HEK293T (cell line): ENCODE results near the gene METTL21C.

Experiments
- FOXA1 ChIP-seq: fragments of 450-650 bp; IDR thresholded peaks from 2 replicates; pipeline ENCODE4 v1.6.1; 2016; ENCODE audit warnings: mild to moderate bottlenecking
- SP1 ChIP-seq: fragments of 450-650 bp; IDR thresholded peaks from 2 replicates; pipeline ENCODE4 v1.6.1; 2017

- TF ChIP-seq SP1 = no peak
- no peak for TF ChIP-seq FOXA1
These were observed 8.8 kb downstream of the METTL21C start for GRCh38 chr13:102686024-102686423.
